ENCODE results near the gene KXD1.

GRCh38 chr19:18508585-18508984 lies 49.1 kb upstream of the KXD1 start:
- no peak for TF ChIP-seq POLR2A (IDR thresholded peaks at IDR 0.05)
- TF ChIP-seq, protein P1, sequence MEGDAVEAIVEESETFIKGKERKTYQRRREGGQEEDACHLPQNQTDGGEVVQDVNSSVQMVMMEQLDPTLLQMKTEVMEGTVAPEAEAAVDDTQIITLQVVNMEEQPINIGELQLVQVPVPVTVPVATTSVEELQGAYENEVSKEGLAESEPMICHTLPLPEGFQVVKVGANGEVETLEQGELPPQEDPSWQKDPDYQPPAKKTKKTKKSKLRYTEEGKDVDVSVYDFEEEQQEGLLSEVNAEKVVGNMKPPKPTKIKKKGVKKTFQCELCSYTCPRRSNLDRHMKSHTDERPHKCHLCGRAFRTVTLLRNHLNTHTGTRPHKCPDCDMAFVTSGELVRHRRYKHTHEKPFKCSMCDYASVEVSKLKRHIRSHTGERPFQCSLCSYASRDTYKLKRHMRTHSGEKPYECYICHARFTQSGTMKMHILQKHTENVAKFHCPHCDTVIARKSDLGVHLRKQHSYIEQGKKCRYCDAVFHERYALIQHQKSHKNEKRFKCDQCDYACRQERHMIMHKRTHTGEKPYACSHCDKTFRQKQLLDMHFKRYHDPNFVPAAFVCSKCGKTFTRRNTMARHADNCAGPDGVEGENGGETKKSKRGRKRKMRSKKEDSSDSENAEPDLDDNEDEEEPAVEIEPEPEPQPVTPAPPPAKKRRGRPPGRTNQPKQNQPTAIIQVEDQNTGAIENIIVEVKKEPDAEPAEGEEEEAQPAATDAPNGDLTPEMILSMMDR (IDR thresholded peaks at IDR 0.05): no peak
